Vagina (tissue), 2 donors: ENCODE results near the gene LRCH1. TPM values are rescaled to one million over a fixed set of nuclear protein-coding genes. Genes with fewer than 3 reads are reported as not detected.

Source experiments
- DNase-seq, 2 donors: peaks; one replicate each; pipeline ENCODE4 v3.0.0-alpha.2; 2017; ENCODE audit errors: extremely low spot score in 2 of 2
- H3K27ac ChIP-seq: fragments of 200-600 bp; sonication (generic); one replicate; pipeline ENCODE4 v1.5.1; 2019
- H3K27me3 ChIP-seq: fragments of 200-600 bp; sonication (generic); one replicate; pipeline ENCODE4 v1.5.1; 2019
- H3K36me3 ChIP-seq, 2 donors: fragments of 200-600 bp; sonication (generic); one replicate each; pipeline ENCODE4 v1.5.1; 2017 to 2019
- H3K4me1 ChIP-seq: fragments of 200-600 bp; sonication (generic); one replicate; pipeline ENCODE4 v1.5.1; 2019
- H3K4me3 ChIP-seq, 2 donors: fragments of 200-600 bp; sonication (generic); 1 replicate in 1 of 2; 2 replicates in 1 of 2; pipeline ENCODE4 v1.5.1; 2016 to 2019
- H3K9me3 ChIP-seq: fragments of 200-600 bp; sonication (generic); one replicate; pipeline ENCODE4 v1.5.1; 2019
- CTCF ChIP-seq, 3 experiments: fragments of 450-650 bp in 2 of 3; fragments of 200-600 bp in 1 of 3; sonication (generic) in 1 of 3; IDR thresholded peaks; one replicate each; pipeline ENCODE4 v1.5.1; 2017 to 2019; ENCODE audit warnings: antibody characterized with exemption in 3 of 3, mild to moderate bottlenecking in 2 of 3, moderate library complexity in 2 of 3
- POLR2A ChIP-seq, 2 donors: fragments of 450-650 bp; IDR thresholded peaks; one replicate each; pipeline ENCODE4 v1.6.1; 2017; ENCODE audit warnings: antibody characterized with exemption in 2 of 2, mild to moderate bottlenecking in 2 of 2, moderate library complexity in 2 of 2
- POLR2AphosphoS5 ChIP-seq, 2 donors: sonication (generic); formaldehyde crosslinking; IDR thresholded peaks; one replicate each; pipeline ENCODE4 v1.9.0; 2017; ENCODE audit warnings: antibody characterized with exemption in 2 of 2, mild to moderate bottlenecking in 2 of 2, low read depth in 1 of 2; ENCODE audit not compliant: insufficient read depth in 1 of 2
- intact Hi-C: fragments of 100-400 bp; cut with DNase I; formaldehyde crosslinking; loops from one replicate; pipeline ENCODE4 v1.15.1; 2023
- total RNA-seq: library from RNA; depleted of rRNA; stranded (reverse); fragments of >200 nt; gene quantifications from one replicate; pipeline ENCODE4 v1.2.3, GENCODE V29; 2016

LRCH1 gene
- total RNA-seq, 1 donor from 2014 or later, result 21.4 TPM

DNA sequence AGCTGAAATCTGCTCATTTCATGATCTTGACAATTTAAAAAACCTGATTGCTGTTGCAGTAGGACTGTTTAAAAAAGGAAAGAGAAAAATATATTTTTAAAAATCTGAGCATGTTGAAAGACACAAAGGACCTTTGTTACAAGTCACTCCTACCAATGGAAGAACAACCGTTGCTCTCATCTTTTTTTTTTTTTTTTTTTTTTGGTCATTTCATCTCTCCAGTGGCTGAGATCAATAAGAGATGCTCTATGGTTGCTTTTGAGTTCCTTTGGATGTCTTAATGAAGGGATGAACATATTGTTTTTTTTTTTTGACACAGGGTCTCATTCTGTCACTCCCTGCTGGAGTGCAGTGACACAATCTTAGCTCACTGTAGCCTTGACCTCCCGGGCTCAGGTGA, 29.2 kb downstream of the LRCH1 start:
- intact Hi-C loops, result no loop called here
- no peak overlapping the region for H3K27ac ChIP-seq
- peaks cover 65% of the 10 kb centered on the region for H3K4me1 ChIP-seq
- H3K4me3 ChIP-seq, result no peak overlapping the region
- no peaks in the 10 kb centered on the region for H3K9me3 ChIP-seq
- H3K36me3 ChIP-seq, result no peaks in the 10 kb centered on the region
- no peak for TF ChIP-seq POLR2A (IDR thresholded peaks at IDR 0.05)
- TF ChIP-seq POLR2AphosphoS5 (IDR thresholded peaks at IDR 0.05; ENCODE audit: insufficient read depth in 1 of 2, low read depth in 1 of 2), result no peak
- TF ChIP-seq CTCF (IDR thresholded peaks at IDR 0.05), result no peak
- DNase-seq, result no peak
- no peaks in the 10 kb centered on the region for H3K27me3 ChIP-seq

GRCh38 chr13:46586751-46587514, 34.0 kb downstream of the LRCH1 start:
- intact Hi-C loops, result no loop called here
- H3K9me3 ChIP-seq, result no peaks in the 10 kb centered on the region
- H3K36me3 ChIP-seq, result no peaks in the 10 kb centered on the region
- no peak for TF ChIP-seq POLR2AphosphoS5 (IDR thresholded peaks at IDR 0.05; ENCODE audit: insufficient read depth in 1 of 2, low read depth in 1 of 2)
- TF ChIP-seq CTCF (IDR thresholded peaks at IDR 0.05), result no peak
- H3K27me3 ChIP-seq, result no peaks in the 10 kb centered on the region
- no peak for DNase-seq
- no peak overlapping the region for H3K4me3 ChIP-seq
- peak overlapping the region; percentile 61 for H3K27ac ChIP-seq
- peaks cover 51% of the 10 kb centered on the region for H3K4me1 ChIP-seq

DNA sequence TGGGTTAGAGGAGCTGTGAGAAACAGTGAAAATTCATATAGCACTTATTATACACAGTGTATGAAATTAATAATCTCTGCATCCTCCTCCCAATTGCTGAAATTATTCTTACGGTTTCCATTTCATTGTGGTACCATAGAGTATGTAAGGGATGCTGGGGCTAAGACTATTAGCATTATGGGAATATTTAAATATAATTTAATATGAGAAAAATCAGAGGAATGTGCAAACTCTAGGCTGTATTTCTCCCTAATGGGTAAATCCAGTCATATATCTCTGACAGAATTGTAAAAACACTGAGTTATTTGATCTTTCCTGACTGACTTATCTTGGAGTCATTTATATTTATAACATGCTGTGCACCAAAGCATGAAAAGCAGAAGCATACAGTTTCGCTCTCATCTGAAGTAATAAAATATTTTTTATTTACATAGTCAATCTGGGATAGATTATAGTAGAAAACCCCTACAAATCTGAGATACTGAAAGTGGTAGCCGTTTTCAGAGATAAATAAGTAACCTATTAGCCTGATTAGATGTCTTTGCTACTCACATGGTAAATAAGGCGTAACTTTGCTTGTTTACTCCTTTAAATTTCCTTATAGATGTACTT, 34.9 kb downstream of the LRCH1 start:
- peaks cover 57% of the 10 kb centered on the region for H3K4me1 ChIP-seq
- no peak for DNase-seq
- no peaks in the 10 kb centered on the region for H3K27me3 ChIP-seq
- TF ChIP-seq CTCF (IDR thresholded peaks at IDR 0.05), result no peak
- no peak for TF ChIP-seq POLR2AphosphoS5 (IDR thresholded peaks at IDR 0.05; ENCODE audit: insufficient read depth in 1 of 2, low read depth in 1 of 2)
- TF ChIP-seq POLR2A (IDR thresholded peaks at IDR 0.05), result no peak
- no peaks in the 10 kb centered on the region for H3K9me3 ChIP-seq
- H3K4me3 ChIP-seq, result no peak overlapping the region
- no peaks in the 10 kb centered on the region for H3K36me3 ChIP-seq
- H3K27ac ChIP-seq, result peak overlapping the region; percentile 61
- intact Hi-C loops, result no loop called here

GRCh38 chr13:46592385-46592784, 39.4 kb downstream of the LRCH1 start:
- TF ChIP-seq POLR2AphosphoS5 (IDR thresholded peaks at IDR 0.05; ENCODE audit: insufficient read depth in 1 of 2, low read depth in 1 of 2), result no peak
- TF ChIP-seq POLR2A (IDR thresholded peaks at IDR 0.05), result no peak
- TF ChIP-seq CTCF (IDR thresholded peaks at IDR 0.05), result no peak
- Histone ChIP-seq H3K9me3 (no peaks in the 10 kb centered on the region), H3K27me3 (no peaks in the 10 kb centered on the region), H3K4me1 (peaks cover 72% of the 10 kb centered on the region), H3K36me3 (no peaks in the 10 kb centered on the region), H3K4me3 (no peak overlapping the region), H3K27ac (no peak overlapping the region)
- intact Hi-C loops, result no loop called here
- no peak for DNase-seq

GRCh38 chr13:46593398-46593797, 40.4 kb downstream of the LRCH1 start:
- Histone ChIP-seq H3K27ac (no peak overlapping the region), H3K4me3 (no peak overlapping the region), H3K9me3 (no peaks in the 10 kb centered on the region), H3K27me3 (no peaks in the 10 kb centered on the region), H3K36me3 (no peaks in the 10 kb centered on the region), H3K4me1 (peaks cover 74% of the 10 kb centered on the region)
- intact Hi-C loops, result no loop called here
- TF ChIP-seq POLR2A (IDR thresholded peaks at IDR 0.05), result no peak
- TF ChIP-seq CTCF (IDR thresholded peaks at IDR 0.05), result no peak
- TF ChIP-seq POLR2AphosphoS5 (IDR thresholded peaks at IDR 0.05; ENCODE audit: insufficient read depth in 1 of 2, low read depth in 1 of 2), result no peak
- DNase-seq, result no peak
